SK-N-SH (cell line): ENCODE data around the gene NPDC1. TPM values are rescaled to one million over a fixed set of nuclear protein-coding genes. Genes with fewer than 3 reads are reported as not detected.
"Not testable (repeated sequence)": the region's sequence is repeated elsewhere in the genome, so short reads cannot be mapped to it uniquely, and the experiment has no call there.

Source experiments
- CTCF ChIA-PET: fragments of 300-600, 350-600 bp; formaldehyde crosslinking; extraction: SDS; loops from one replicate; lab custom pipeline; 2021; lab: Yijun Ruan, JAX
- POLR2A ChIA-PET: fragments of 350-600 bp; sonication (Branson Sonifier 250); formaldehyde crosslinking; extraction: SDS; loops from one replicate; lab custom pipeline; 2020; ENCODE audit warnings: antibody characterized with exemption, inconsistent platforms; lab: Yijun Ruan, JAX
- DNase-seq: peaks from one replicate; pipeline ENCODE4 v3.0.0; 2012
- H2AFZ ChIP-seq: fragments of 200-600 bp; sonication (generic); 2 replicates; pipeline ENCODE4 v1.8.1; 2016; ENCODE audit warnings: antibody characterized with exemption, mild to moderate bottlenecking, low read depth
- H3F3A ChIP-seq: fragments of 200-600 bp; sonication (generic); replicated peaks from 2 replicates; pipeline ENCODE3; 2016; ENCODE audit warnings: antibody characterized with exemption, mild to moderate bottlenecking; ENCODE audit not compliant: insufficient read depth
- H3K27ac ChIP-seq, 2 experiments: fragments of 200-500 bp in 1 of 2; fragments of 200-600 bp in 1 of 2; sonication (Bioruptor generic) in 1 of 2; sonication (generic), shearing (Covaris generic) in 1 of 2; 2 replicates each; pipeline versions ENCODE4 v1.5.1 to v1.6.1; 2014 to 2016; ENCODE audit warnings: low read depth in 2 of 2, inconsistent platforms in 1 of 2, low read length in 1 of 2, mild to moderate bottlenecking in 1 of 2, mixed read lengths in 1 of 2
- H3K27me3 ChIP-seq: fragments of 200-600 bp; sonication (generic), shearing (Covaris generic); 2 replicates; pipeline ENCODE4 v1.6.1; 2016; ENCODE audit warnings: mixed run types; ENCODE audit not compliant: insufficient read depth
- H3K36me3 ChIP-seq, 2 experiments: fragments of 200-500 bp in 1 of 2; fragments of 200-600 bp in 1 of 2; sonication (Bioruptor generic) in 1 of 2; sonication (generic) in 1 of 2; replicated peaks in 1 of 2; 2 replicates each; pipeline versions ENCODE3 to v1.5.1; 2014 to 2016; ENCODE audit warnings: low read length in 1 of 2, mild to moderate bottlenecking in 1 of 2; ENCODE audit not compliant: insufficient read depth in 2 of 2, control insufficient read depth in 1 of 2
- H3K4me1 ChIP-seq, 2 experiments: fragments of 200-500 bp in 1 of 2; fragments of 200-600 bp in 1 of 2; sonication (Bioruptor generic) in 1 of 2; sonication (generic), shearing (Covaris generic) in 1 of 2; 2 replicates each; pipeline versions ENCODE4 v1.5.1 to v1.6.1; 2014 to 2016; ENCODE audit warnings: low read depth in 1 of 2, low read length in 1 of 2, mixed run types in 1 of 2; ENCODE audit not compliant: insufficient read depth in 2 of 2, control insufficient read depth in 1 of 2
- H3K4me2 ChIP-seq: fragments of 200-600 bp; sonication (generic), shearing (Covaris generic); 2 replicates; pipeline ENCODE4 v1.6.1; 2017; ENCODE audit warnings: mixed run types
- H3K4me3 ChIP-seq, 2 experiments: fragments of 200-500 bp in 1 of 2; fragments of 200-600 bp in 1 of 2; sonication (Bioruptor generic) in 1 of 2; sonication (generic), shearing (Covaris generic) in 1 of 2; 2 replicates each; pipeline versions ENCODE4 v1.5.1 to v1.8.1; 2014 to 2016; ENCODE audit warnings: low read depth in 2 of 2, inconsistent platforms in 1 of 2, low read length in 1 of 2, mild to moderate bottlenecking in 1 of 2, mixed read lengths in 1 of 2, moderate library complexity in 1 of 2
- H3K79me2 ChIP-seq: fragments of 200-600 bp; sonication (generic); 2 replicates; pipeline ENCODE4 v1.8.1; 2017; ENCODE audit warnings: mild to moderate bottlenecking; ENCODE audit not compliant: insufficient read depth
- H3K9ac ChIP-seq: fragments of 200-600 bp; sonication (generic); 2 replicates; pipeline ENCODE4 v1.6.1; 2017; ENCODE audit warnings: mixed run types
- H3K9me2 ChIP-seq: fragments of 200-600 bp; sonication (generic); 2 replicates; pipeline ENCODE4 v1.6.1; 2017; ENCODE audit warnings: mixed run types
- H3K9me3 ChIP-seq: fragments of 200-600 bp; sonication (generic); 2 replicates; pipeline ENCODE4 v1.6.1; 2017; ENCODE audit warnings: mixed run types, mild to moderate bottlenecking, moderate library complexity
- H4K20me1 ChIP-seq: fragments of 200-600 bp; sonication (generic); 2 replicates; pipeline ENCODE4 v1.6.1; 2017; ENCODE audit warnings: mild to moderate bottlenecking, mixed run types; ENCODE audit not compliant: insufficient read depth
- GABPA ChIP-seq: IDR thresholded peaks from 2 replicates; pipeline ENCODE4 v1.4.0; 2012; ENCODE audit warnings: low read depth, mild to moderate bottlenecking
- MAX ChIP-seq: IDR thresholded peaks from 2 replicates; pipeline ENCODE4 v1.4.0; 2012; ENCODE audit warnings: low read depth
- NRF1 ChIP-seq: IDR thresholded peaks from 2 replicates; pipeline ENCODE4 v1.6.1; 2012; ENCODE audit warnings: low read depth, mild to moderate bottlenecking, low read length
- RCOR1 ChIP-seq: fragments of 150-350 bp; IDR thresholded peaks from 2 replicates; pipeline ENCODE4 v1.6.1; 2017; ENCODE audit warnings: antibody characterized with exemption, low read length
- SMC3 ChIP-seq: IDR thresholded peaks from 2 replicates; pipeline ENCODE4 v1.6.1; 2012; ENCODE audit warnings: low read depth, low read length, improper control_type of control experiment
- TCF12 ChIP-seq: IDR thresholded peaks from 2 replicates; pipeline ENCODE4 v1.4.0; 2012
- WGBS: methylation state at CpG from one replicate; pipeline ENCODE4 v1.1.6; 2017; ENCODE audit warnings: low lambda C conversion rate; 5-methylcytosine and 5-hydroxymethylcytosine counted together
- polyA plus RNA-seq, 3 experiments: library from polyadenylated mRNA; depleted of rRNA; stranded (reverse); fragments of >200 nt; gene quantifications; 2 replicates each; pipeline ENCODE4 v1.2.3, GENCODE V29; 2012
- TF ChIP-seq, protein P1 (sequence below): IDR thresholded peaks from 2 replicates; pipeline ENCODE4 v1.6.1; 2012; ENCODE audit warnings: mild to moderate bottlenecking, low read depth, low read length, moderate library complexity
- TF ChIP-seq, protein P2 (sequence below): IDR thresholded peaks from 2 replicates; pipeline ENCODE4 v1.4.0; 2012; ENCODE audit warnings: low read depth, borderline replicate concordance

Gene NPDC1
- polyA plus RNA-seq, 1 of the 3 experiments (the other 2 are of a cell fraction): 48.1 TPM

DNA sequence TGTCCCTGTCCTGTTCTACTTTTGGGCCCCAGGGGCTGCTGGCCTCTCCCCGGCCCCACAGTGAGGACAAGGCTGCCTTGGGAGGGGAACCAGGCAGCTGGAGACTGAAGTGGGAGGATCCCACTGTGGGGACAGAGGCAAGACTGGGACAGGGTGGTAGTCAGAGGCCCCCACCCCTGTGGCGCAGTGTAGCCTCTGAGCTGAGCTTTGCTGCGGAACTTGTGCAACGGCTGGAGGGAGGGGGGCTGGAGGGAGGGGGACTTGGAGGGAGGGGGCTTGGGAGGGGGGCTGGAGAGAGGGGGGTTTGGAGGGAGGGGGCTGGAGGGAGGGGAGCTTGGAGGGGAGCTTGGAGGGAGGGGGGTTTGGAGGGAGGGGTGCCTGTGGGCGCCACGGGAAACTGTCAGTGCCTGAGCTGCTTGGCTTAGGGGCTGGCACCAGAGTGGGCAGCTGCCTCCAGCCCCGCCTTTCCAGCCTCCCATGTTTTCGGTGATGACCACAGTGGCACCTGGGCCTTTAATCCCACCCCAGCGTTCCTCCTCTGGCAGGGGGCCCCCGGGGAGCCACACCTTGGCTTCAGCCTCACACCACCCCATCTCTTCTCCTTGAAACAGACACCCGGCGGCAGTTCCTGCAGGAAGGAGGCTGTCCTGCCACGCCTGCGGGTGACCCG, 11.8 kb downstream of the NPDC1 start (continued):
- no peak for TF ChIP-seq NRF1
- TF ChIP-seq SMC3: no peak
- TF ChIP-seq, protein P1, sequence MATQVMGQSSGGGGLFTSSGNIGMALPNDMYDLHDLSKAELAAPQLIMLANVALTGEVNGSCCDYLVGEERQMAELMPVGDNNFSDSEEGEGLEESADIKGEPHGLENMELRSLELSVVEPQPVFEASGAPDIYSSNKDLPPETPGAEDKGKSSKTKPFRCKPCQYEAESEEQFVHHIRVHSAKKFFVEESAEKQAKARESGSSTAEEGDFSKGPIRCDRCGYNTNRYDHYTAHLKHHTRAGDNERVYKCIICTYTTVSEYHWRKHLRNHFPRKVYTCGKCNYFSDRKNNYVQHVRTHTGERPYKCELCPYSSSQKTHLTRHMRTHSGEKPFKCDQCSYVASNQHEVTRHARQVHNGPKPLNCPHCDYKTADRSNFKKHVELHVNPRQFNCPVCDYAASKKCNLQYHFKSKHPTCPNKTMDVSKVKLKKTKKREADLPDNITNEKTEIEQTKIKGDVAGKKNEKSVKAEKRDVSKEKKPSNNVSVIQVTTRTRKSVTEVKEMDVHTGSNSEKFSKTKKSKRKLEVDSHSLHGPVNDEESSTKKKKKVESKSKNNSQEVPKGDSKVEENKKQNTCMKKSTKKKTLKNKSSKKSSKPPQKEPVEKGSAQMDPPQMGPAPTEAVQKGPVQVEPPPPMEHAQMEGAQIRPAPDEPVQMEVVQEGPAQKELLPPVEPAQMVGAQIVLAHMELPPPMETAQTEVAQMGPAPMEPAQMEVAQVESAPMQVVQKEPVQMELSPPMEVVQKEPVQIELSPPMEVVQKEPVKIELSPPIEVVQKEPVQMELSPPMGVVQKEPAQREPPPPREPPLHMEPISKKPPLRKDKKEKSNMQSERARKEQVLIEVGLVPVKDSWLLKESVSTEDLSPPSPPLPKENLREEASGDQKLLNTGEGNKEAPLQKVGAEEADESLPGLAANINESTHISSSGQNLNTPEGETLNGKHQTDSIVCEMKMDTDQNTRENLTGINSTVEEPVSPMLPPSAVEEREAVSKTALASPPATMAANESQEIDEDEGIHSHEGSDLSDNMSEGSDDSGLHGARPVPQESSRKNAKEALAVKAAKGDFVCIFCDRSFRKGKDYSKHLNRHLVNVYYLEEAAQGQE: no peak
- TF ChIP-seq RCOR1: no peak
- TF ChIP-seq GABPA: no peak
- TF ChIP-seq TCF12: no peak
- TF ChIP-seq MAX: no peak
- TF ChIP-seq, protein P2, sequence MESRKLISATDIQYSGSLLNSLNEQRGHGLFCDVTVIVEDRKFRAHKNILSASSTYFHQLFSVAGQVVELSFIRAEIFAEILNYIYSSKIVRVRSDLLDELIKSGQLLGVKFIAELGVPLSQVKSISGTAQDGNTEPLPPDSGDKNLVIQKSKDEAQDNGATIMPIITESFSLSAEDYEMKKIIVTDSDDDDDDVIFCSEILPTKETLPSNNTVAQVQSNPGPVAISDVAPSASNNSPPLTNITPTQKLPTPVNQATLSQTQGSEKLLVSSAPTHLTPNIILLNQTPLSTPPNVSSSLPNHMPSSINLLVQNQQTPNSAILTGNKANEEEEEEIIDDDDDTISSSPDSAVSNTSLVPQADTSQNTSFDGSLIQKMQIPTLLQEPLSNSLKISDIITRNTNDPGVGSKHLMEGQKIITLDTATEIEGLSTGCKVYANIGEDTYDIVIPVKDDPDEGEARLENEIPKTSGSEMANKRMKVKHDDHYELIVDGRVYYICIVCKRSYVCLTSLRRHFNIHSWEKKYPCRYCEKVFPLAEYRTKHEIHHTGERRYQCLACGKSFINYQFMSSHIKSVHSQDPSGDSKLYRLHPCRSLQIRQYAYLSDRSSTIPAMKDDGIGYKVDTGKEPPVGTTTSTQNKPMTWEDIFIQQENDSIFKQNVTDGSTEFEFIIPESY: no peak

- H3K27ac ChIP-seq, H3K36me3 ChIP-seq, H3K9me2 ChIP-seq, H3K9me3 ChIP-seq, H3K4me2 ChIP-seq, H3F3A ChIP-seq, POLR2A ChIA-PET, H3K4me3 ChIP-seq, DNase-seq, H3K79me2 ChIP-seq, H3K27me3 ChIP-seq, H4K20me1 ChIP-seq, H3K9ac ChIP-seq, H2AFZ ChIP-seq: not testable (repeated sequence)
- 96% methylated on average over 5 of the region's 5 CpGs for WGBS
- CTCF ChIA-PET: interaction anchor here (3.0 to 15.1 kb wide), 5 partner anchors 13 to 245 kb away, joined by 12 to 350 read pairs (median 21); partner anchors contain the start of genes AJM1, C8G, FBXW5 and LCN12
- H3K4me1 ChIP-seq: peaks cover 5 to 33% of the 10 kb centered on the region in 2 experiments; a peak in 1 of 4 replicates
These were observed 12.5 kb downstream of the NPDC1 start for GRCh38 chr9:137033481-137033880.
